GM18519 (cell line): ENCODE measurements around the gene COG8.

Experiments used
- ATAC-seq: cut with Tn5 transposase; IDR thresholded peaks from one replicate; pipeline ENCODE4 v1.9.1; 2021; ENCODE audit warnings: mild to moderate bottlenecking, moderate library complexity; ENCODE audit not compliant: unreplicated experiment, low FRiP score

COG8 gene

DNA sequence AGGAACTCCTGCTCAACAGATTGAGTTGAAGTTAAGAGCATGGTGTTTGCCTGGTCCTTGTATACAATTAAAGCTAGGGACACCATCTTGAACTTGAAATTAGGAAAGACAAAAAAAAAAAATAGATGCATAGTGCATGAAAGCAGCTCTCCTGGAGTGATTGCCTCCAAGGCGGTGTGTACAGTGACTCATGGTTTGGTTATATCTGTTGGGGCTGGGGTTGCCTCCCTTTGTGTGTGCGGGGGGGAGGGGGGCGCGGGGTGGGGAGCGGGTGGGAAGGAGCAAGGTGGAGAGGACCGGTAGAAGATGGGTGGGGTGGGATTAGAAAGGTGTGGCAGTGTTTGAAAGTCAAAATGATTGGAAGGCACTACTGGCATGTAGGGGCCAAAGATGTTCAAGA is 8.9 kb upstream of the COG8 start:
- no peak for ATAC-seq

DNA sequence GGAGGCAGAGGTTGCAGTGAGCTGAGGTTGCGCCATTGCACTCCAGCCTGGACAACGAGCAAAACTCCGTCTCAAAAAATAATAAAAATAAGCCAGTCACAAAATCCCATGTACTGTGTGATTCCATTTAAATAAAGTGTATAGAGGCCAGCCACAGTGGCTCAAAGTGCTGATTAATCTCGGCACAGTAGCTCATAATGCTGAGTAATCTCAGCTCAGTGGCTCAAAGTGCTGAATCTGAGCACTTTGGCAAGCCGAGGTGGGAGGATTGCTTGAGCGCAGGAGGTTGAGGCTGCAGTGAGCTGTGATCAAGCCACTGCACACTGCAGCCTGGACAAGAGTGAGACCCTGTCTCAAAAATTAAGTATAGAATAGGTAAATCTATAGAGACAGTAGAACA is 7.3 kb upstream of the COG8 start:
- no peak for ATAC-seq

DNA sequence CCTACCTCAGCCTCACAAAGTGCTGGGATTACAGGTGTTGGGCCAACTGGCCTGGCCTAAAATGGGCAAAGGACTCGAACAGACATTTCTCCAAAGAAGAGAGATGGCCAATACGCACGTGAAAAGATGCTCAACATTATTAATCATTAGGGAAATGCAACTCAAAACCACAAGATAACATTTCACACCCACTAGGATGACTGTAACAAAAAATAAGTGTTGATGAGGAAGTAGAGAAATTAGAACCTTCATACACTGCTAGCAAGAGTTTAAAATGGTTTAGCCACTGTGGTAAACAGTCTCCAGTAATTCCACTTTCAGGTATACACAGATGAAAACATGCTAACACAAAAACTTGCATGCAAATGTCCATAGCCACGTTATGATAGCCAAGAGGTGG is 6.6 kb upstream of the COG8 start:
- no peak for ATAC-seq

DNA sequence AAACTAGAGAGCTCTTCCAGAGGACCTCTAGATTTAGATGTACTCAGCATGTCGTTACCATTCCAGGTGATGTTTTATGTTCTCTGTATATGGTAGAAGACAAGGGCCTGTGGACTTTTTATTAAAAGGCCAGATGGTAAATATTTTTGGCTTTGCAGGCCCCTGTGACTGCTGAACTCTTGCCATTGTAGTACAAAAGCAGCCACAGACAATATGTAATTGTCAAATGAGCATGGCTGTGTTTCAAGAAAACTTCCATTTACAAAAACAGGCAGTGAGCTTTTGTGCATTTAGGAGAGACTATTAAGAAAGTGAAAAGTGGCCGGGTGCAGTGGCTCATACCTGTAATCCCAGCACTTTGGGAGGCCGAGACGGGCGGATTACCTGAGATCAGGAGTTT is 4.8 kb upstream of the COG8 start:
- no peak for ATAC-seq

DNA sequence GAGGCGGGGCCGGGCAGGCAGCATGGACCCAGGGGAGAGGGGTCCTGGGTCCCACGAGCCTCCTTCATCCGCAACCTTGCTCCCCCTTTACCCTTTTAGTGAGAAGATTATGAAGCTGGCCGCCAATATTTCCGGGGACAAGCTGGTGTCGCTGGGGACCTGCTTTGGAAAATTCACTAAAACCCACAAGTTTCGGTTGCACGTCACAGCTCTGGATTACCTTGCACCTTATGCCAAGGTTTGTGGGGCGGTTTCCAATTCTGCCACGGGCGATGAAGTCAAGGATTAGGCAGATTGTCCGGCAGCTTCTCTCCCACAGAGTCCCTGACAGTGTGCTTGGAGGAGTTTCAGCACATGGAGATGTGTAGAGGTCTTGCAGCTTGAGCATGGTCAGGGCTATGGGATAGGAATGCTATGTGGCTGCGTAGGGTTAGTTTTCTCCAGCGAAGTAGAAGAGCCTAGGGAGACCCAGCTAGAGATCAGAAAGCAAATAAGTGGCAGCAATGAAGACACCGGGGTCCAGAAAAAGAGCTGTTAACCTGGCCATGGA is 806 bp upstream of the COG8 start:
- ATAC-seq: peak; percentile 3

DNA sequence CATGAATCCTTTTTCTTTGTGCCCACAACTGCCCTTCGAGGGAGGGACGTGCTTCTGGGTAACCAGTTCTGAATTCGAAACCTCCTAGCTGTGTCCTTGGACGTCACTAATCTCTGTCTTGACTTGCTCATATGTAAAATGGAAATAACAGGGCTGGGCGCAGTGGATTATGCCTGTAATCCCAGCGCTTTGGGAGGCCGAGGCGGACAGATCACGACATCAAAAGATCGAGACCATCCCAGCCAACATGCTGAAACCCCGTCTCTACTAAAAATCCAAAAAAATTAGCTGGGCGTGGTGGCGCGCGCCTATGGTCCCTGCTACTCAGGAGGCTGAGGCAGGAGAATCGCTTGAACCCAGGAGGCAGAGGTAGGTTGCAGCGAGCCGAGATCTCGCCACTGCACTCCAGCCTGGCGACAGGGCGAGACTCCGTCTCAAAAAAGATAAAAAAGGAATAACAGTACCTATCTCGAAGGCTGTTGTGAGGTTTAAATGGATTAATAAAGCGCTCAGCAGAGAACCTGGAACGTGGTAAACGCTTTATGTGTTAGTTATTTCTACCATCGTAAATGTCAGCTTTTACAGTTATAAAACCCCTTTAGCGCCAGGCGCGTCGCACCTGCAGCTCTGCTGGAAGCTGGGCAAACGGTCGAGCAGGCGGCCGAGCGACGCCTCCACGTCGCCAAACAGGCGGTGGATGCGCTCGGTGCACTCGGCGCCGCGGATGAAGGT is 641 bp downstream of the COG8 start:
- no peak for ATAC-seq

DNA sequence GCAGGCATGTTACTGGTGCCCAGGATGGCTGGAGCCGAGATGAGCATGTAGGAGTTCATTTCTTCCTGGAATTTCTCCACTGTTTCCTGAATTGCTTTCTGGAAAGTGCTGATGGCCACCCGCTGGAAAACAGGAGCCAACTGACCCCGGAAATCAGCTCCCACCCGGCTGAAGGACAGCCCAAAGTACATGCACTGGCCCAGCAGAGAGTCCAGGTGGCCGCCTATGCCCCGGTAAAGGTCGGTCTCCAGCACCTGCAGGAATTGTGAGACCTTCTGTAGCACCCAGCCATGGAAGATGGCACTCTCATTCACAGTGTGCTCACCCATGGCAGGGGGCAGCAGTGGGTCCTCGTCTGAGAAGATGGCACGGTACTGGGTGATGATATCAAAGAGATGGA is 4.7 kb downstream of the COG8 start:
- ATAC-seq: no peak

DNA sequence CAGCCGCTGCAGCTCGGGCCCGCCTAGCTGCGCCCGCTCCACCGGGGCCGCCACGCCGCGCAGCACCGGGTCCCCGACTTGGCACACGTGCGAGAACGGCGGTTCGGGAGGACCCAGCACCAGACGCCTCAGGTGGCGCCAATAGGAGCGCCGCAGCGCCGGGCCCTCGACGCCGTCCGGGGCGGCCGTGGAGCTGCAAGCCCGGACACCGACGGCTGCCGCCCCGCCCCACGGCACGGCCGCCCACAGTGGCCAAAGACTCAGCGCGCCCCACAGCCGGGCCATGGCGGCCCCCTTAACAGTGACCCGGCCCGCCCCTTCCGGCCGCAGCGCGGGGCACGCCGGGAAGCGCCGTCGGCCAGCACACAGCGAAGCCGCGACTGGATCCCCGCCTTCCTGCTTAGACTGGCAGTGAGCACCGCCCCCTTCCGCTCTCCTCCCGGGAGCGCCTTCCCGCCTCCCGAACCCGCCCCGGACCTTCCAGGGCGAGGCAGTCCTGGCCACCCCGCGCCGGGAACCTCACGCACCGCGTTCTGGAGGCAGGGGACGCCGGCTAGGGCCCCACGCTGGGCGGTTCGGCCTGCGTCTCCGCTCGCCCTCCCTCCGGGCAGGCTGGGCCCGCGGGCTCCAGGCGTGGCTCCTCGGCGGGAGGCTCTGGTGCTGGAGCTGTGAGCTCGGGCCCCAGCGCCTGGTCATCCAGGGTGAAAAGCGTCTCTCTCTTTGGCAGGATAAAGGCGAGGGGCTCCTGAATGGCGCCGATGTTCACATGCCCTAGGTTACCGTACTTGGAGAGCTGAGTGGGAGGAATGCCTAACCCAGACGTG is 8.9 kb downstream of the COG8 start, which contains the start of gene PDF:
Gene PDF (minus strand): TSS at position 303 of the 824 bp plus-strand sequence. CDS start 18 bp downstream, at position 285.
- ATAC-seq: peak; percentile 73

DNA sequence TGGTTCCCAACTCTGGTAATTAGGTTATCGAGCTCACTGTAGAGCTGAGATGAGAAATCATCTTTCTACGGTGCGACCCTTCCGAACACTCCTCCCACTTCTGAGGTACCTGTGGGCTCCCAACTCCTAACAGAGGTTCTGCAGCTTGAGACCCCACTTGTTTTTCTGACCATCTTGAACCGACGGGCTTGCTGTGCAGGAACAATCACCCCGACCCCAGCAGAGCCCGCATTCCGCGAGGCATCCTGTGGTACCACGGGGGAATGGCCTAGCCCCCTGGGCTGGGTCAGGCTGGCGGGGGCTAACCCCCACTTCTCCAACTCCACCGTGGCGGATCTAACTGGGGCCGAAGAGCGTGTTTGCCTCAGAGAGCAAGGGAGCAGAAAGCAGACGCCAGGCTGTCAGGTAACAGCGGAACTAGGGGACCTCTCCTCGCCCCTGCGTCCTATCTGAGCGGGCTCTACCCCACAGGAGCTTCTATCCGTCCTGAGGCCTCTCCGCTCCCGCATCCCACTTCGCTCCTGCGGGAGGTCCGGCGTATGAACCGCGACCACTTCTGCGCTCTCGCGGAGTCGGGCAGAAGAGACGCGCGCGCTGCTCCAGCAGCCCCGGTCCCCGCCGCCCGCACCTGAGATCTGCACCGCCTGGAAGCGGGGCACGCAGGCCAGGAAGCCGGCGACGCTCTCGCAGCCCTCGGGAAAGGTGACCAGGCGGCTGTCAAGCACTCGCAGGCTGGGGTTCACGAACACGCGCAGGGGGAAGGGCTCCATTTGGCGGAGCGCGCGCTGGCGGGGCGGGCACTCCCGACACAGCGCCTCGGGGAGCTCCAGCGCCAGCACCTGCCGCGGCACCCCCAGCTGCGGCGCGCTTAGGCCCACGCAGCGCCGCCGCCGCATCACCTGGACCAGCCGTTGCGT is 9.7 kb downstream of the COG8 start:
- no peak for ATAC-seq

DNA sequence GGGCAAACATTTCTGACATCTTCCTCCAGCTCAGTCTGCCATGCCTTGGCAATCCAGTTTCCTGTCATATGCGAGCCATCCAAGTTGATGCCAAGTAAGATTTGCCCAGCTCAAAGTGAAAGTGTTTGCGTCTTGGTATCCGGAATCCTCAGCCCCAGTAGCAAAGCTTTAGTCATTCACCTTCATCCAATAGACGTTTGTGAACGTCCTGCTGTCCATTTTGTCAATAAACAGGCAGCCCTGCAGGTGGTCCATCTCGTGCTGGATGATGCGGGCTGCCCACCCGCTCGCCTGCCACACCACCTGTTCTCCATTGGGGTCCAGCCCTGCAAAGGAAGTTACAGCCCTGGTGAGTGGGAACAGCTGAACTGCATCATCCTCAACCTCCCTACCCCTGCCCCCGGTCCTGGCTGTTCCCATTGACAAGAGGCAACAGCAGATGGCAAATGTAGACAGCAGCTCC is 10.5 kb downstream of the COG8 start:
- ATAC-seq: no peak

DNA sequence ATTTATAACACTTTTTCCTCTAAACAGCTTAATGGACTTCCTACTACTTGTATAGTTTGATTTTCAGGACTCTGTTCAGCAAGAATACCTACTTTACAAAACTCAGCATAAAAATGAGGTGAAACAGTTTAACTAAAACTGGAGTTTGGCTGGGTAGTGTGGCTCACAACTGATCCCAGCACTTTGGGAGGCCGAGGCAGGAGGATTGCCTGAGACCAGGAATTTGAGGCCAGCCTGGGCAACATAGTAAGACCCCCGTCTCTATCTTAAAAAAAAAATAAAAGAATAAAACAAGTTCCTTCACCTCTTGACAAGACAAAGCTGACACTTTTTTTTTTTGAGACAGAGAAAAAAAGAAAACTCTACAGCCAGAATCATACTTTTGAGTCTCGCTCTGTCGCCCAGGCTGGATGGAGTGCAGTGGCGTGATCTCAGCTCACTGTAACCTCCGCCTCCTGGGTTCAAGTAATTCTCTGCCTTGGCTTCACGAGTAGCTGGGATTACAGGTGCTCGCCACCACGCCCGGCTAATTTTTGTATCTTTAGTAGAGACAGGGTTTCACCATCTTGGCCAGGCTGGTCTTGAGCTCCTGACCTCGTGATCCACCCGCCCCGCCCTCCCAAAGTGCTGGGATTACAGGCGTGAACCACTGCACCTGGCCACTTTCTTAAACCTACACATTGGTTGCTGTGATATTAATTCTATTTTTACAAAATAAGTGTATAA is 11.6 kb downstream of the COG8 start:
- ATAC-seq: no peak

DNA sequence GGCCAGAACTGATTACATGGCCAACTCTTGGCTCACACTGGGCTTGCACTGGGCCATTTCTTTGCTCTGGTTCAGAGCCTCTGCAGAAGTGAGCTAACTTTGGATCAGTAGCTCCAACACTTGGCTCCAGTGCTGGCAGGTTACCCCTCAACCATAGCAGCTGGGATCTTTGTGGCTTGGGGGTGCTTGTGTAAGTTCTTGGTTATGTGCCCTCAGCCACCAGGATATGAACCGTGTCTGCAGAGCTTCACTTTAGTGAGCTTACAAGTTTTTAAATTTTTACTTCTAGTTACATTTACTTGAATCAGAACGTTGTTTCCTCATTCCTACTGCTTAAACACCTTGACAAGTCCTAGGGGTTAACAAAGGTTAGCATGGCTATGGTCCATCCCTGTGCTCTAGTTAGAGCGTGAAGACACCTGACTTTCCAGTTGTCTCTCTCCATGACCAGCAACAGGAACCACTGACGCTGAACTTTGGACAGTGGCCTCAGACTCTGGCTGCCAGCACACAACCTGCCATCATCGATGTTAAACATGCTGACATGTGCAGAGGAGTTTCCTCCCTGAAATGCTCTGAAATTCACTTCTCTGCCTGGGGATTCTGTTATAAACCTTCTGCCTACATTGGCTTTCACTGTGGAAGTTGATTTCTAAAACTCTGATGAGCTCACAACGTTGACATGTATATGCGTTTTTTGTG is 13.0 kb downstream of the COG8 start:
- ATAC-seq: no peak

DNA sequence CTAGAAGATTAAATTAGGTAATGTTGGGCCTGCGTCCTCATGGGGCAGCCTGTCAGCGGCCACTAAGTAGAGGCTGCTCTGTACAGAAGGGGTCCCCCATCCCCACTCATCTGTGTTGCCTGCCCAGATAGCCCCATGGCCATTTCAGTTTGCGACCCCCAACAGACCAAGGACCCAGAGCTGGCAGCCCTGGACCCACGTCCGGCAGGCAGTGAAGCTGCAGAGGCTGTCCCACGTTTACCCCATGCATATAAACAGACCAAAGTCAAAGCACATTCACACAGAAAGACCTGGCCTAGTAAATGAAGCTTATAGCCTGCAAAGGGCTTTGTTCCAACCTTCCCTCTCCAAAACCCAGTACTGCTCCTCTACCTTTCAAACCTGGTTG is 13.6 kb downstream of the COG8 start:
- ATAC-seq: no peak

DNA sequence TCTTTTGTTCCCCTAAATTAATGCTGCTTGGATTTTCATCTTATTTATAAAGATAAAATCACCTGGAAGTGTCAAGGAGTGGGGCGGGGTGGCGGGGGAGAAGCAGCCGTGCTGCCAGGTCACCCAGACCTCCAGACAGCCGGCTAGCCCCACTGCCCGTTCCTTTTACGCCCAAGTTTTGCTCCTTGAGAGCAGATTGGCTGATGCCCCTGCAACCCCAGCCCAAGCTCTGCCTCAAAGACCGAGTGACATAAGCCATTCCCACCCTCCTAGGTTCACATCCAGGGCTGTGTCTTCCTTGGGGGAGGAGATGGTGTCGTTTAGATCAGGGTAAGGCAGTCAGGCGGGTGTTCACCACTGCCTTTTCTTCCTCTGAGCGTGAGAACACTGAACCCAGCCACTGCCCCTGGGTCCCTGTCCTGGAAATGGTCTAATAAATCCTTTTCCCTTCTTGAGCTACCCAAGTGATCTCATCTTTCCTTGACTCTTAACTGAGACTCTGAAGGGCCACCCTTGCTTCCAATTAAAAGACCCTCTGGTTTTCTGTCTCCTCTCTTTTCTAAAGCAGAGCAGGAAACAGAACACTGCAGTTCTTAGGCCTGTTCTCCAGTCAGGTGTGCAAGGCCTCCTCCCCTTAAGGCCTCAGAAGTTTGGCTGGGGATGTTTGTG is 14.6 kb downstream of the COG8 start:
- no peak for ATAC-seq

DNA sequence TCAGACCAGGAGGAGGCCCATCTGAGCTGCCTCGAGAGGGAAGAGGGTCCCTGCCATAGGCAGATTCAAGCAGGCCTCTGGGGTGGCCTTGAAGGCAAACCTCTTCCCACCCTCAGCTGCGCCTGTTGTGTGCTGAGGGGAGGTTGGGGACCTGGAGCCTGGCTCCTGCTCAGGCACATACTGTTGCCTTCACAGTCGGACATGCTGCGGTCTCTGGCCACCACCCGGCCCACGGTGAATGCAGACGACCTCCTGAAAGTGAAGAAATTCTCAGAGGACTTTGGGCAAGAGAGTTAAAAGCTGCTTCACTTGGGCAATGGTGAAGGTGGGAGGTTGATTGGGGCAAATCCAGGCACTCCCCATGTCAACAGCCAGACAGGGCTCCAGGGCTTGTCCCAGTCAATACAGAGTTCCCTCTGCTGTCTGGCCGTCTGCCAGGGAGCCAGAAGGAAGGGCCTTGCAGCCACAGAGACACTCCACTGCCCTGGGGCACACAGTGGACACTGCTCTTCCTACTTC is 15.3 kb downstream of the COG8 start:
- ATAC-seq: no peak

DNA sequence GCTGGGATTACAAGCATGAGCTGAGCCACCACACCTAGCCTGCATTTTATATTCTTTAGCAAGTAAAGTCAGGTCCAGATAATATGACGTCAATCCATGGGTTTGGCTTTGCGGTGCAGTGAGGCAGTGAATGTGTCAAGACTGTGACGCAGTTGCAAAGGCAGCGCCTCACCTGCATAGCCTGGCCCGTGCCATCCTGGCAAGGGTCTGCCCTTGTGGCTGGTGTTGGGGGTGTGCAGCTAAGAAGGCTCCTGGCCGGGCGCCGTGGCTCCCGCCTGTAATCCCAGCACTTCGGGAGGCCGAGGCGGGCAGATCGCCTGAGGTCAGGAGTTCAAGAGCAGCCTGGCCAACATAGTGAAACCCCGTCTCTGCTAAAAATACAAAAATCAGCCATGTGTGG is 15.9 kb downstream of the COG8 start:
- ATAC-seq: no peak

DNA sequence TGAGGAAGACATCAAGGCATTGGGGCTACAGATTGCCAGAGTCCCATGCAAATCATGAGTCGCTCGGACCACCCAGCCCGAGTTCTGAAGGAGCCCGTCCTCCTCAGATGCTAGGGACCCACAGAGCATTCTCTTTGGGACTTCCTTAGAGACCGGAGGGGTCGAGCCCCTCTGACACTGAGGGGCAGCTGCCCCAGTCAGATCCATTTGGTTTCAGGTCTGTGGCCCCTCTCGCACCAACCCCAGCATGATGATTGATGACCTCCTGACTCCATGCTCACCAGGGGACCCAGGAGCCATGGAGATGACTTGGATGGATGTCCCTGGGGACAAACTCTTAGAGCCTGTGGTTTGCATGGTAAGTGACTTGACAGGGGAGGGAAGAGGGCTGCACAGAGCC is 17.0 kb downstream of the COG8 start:
- no peak for ATAC-seq

DNA sequence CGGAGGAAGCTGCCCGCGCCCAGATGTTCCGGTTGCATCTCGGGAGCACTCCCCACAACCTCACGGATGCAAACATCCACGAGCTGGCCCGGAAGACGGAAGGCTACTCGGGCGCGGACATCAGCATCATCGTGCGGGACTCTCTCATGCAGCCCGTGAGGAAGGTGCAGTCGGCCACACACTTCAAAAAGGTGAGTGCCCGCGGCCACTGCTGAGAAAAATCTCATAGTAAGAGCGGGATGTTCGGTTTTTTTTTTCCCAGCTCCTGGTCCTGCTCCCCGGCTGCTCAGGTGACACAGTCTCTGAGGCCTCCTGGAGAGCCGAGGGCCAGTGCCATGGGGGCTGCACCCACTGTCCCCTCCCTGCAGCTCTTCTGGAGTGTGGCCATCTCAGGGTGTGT is 18.3 kb downstream of the COG8 start:
- no peak for ATAC-seq

DNA sequence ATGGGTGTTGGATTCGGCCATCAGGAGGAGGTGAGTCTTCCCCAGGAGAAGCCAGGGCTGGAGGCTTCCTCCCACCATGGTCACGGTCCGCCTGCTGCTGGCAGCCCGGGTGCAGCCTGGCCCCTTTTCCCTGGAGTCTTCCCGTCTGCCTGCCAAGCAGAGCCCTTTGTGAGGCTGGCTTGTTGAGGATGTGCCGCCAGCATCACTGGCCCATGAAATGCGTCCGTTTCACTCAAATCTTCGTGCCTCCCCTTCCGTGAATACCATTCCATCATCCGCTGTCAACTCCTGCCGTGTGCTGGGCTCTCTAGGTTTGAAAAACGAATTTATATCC is 18.7 kb downstream of the COG8 start:
- ATAC-seq: no peak
